CD4-positive, alpha-beta T cell (primary cell): Measurements from ENCODE around the gene BCAT1. TPM values are rescaled to one million over a fixed set of nuclear protein-coding genes. Genes with fewer than 3 reads are reported as not detected.

Source experiments
- ATAC-seq: fragments of 200-7000 bp; cut with Tn5 transposase; one replicate; pipeline ENCODE4 v1.10.0; 2022; ENCODE audit warnings: mild to moderate bottlenecking; ENCODE audit not compliant: poor library complexity
- CTCF ChIA-PET: fragments of 350-600 bp; sonication (Branson Sonifier 250); formaldehyde crosslinking; loops from one replicate; lab custom pipeline; 2021; ENCODE audit warnings: antibody characterized with exemption, inconsistent platforms; lab: Charles Lee
- POLR2A ChIA-PET: fragments of 350-600 bp; sonication (Branson Sonifier 250); formaldehyde crosslinking; loops from one replicate; lab custom pipeline; 2021; ENCODE audit warnings: antibody characterized with exemption, inconsistent platforms; lab: Charles Lee
- DNase-seq, 14 experiments: peaks; one replicate each; pipeline ENCODE4 v3.0.0-alpha.2; 2013 to 2020; ENCODE audit warnings: mixed read lengths in 2 of 14
- H3K27ac ChIP-seq, 2 donors: one replicate each; pipeline versions ENCODE4 v1.5.1 to v1.7.0; 2013; ENCODE audit warnings: low read length in 2 of 2, low read depth in 1 of 2, mild to moderate bottlenecking in 1 of 2
- H3K27me3 ChIP-seq, 2 experiments: 1 replicate in 1 of 2; 2 replicates in 1 of 2; pipeline versions ENCODE4 v1.6.1 to v1.7.0; 2013; ENCODE audit warnings: low read length in 2 of 2, control low read depth in 1 of 2, mild to moderate bottlenecking in 1 of 2, moderate library complexity in 1 of 2; ENCODE audit not compliant: insufficient read depth in 2 of 2, control insufficient read depth in 1 of 2
- H3K36me3 ChIP-seq: one replicate; pipeline ENCODE4 v1.6.1; 2013; ENCODE audit warnings: low read length, control low read depth; ENCODE audit not compliant: insufficient read depth
- H3K4me1 ChIP-seq: one replicate; pipeline ENCODE4 v1.6.1; 2013; ENCODE audit warnings: low read length, control low read depth; ENCODE audit not compliant: insufficient read depth
- H3K4me3 ChIP-seq: one replicate; pipeline ENCODE4 v1.5.1; 2013; ENCODE audit warnings: mild to moderate bottlenecking, low read length, moderate library complexity
- H3K9me3 ChIP-seq, 2 experiments: 1 replicate in 1 of 2; 2 replicates in 1 of 2; pipeline versions ENCODE4 v1.6.1 to v1.7.0; 2013; ENCODE audit warnings: low read length in 2 of 2, mild to moderate bottlenecking in 2 of 2, control low read depth in 1 of 2, moderate library complexity in 1 of 2; ENCODE audit not compliant: control insufficient read depth in 1 of 2, insufficient read depth in 1 of 2
- H3K27ac Mint-ChIP-seq: one replicate; pipeline ENCODE4 v1.8.0; 2020; ENCODE audit warnings: mixed read lengths
- H3K27me3 Mint-ChIP-seq: one replicate; pipeline ENCODE4 v1.8.0; 2021; ENCODE audit warnings: mixed read lengths
- H3K36me3 Mint-ChIP-seq: one replicate; pipeline ENCODE4 v1.8.0; 2021; ENCODE audit warnings: low read depth, mixed read lengths
- H3K4me1 Mint-ChIP-seq: one replicate; pipeline ENCODE4 v1.8.0; 2021; ENCODE audit warnings: low read depth, mixed read lengths
- H3K4me3 Mint-ChIP-seq: one replicate; pipeline ENCODE4 v1.8.0; 2020; ENCODE audit warnings: mild to moderate bottlenecking, mixed read lengths
- H3K9me3 Mint-ChIP-seq: one replicate; pipeline ENCODE4 v1.8.0; 2020; ENCODE audit warnings: mixed read lengths
- CTCF ChIP-seq: fragments of 200-600 bp; IDR thresholded peaks from one replicate; pipeline ENCODE4 v1.8.0; 2022; ENCODE audit warnings: antibody characterized with exemption, mild to moderate bottlenecking
- intact Hi-C, 2 experiments: fragments of 100-400 bp; cut with DNase I in 1 of 2; cut with micrococcal nuclease in 1 of 2; formaldehyde crosslinking; loops; one replicate each; pipeline versions ENCODE4 v1.15.1 to v1.9.0; 2023 to 2025; cut with DNase I, micrococcal nuclease
- total RNA-seq, 174 experiments: library from RNA in 2 of 174; stranded (reverse) in 2 of 174; gene quantifications; one replicate each; pipeline ENCODE4 v1.2.3 and lab custom pipeline; 2021 to 2026

Gene BCAT1
- total RNA-seq, 2 experiments from 2014 or later: 0.34 to 0.91 TPM

GRCh38 chr12:24881724-24882371 is 67.1 kb downstream of the BCAT1 start:
- ChIA-PET POLR2A (no interaction called here), CTCF (no interaction called here)
- Histone ChIP-seq H3K27ac (no peak overlapping the region), H3K4me3 (no peak overlapping the region), H3K27me3 (no peaks in the 10 kb centered on the region), H3K36me3 (no peaks in the 10 kb centered on the region), H3K9me3 (no peaks in the 10 kb centered on the region), H3K4me1 (no peaks in the 10 kb centered on the region)
- H3K36me3 Mint-ChIP-seq: no peaks in the 10 kb centered on the region
- H3K4me1 Mint-ChIP-seq: no peaks in the 10 kb centered on the region
- H3K27me3 Mint-ChIP-seq: no peaks in the 10 kb centered on the region
- H3K9me3 Mint-ChIP-seq: no peaks in the 10 kb centered on the region
- intact Hi-C loops: no loop called here
- no peak overlapping the region for H3K27ac Mint-ChIP-seq
- no peak overlapping the region for H3K4me3 Mint-ChIP-seq
- ATAC-seq (no peak), DNase-seq (no peak)
- no peak for TF ChIP-seq CTCF

GRCh38 chr12:24881227-24881626 is 67.7 kb downstream of the BCAT1 start:
- DNase-seq (no peak), ATAC-seq (no peak)
- no peak for TF ChIP-seq CTCF
- CTCF ChIA-PET: no interaction called here
- no peaks in the 10 kb centered on the region for H3K36me3 Mint-ChIP-seq
- H3K36me3 ChIP-seq: no peaks in the 10 kb centered on the region
- intact Hi-C loops: no loop called here
- no peak overlapping the region for H3K27ac ChIP-seq
- H3K27me3 Mint-ChIP-seq: no peaks in the 10 kb centered on the region
- no peaks in the 10 kb centered on the region for H3K4me1 ChIP-seq
- H3K27ac Mint-ChIP-seq: no peak overlapping the region
- no peaks in the 10 kb centered on the region for H3K4me1 Mint-ChIP-seq
- no peak overlapping the region for H3K4me3 Mint-ChIP-seq
- POLR2A ChIA-PET: no interaction called here
- H3K9me3 Mint-ChIP-seq: no peaks in the 10 kb centered on the region
- no peaks in the 10 kb centered on the region for H3K27me3 ChIP-seq
- no peaks in the 10 kb centered on the region for H3K9me3 ChIP-seq
- no peak overlapping the region for H3K4me3 ChIP-seq

GRCh38 chr12:24880732-24881131 is 68.2 kb downstream of the BCAT1 start:
- no peak overlapping the region for H3K4me3 ChIP-seq
- Mint-ChIP-seq H3K4me3 (no peak overlapping the region), H3K27me3 (no peaks in the 10 kb centered on the region), H3K36me3 (no peaks in the 10 kb centered on the region), H3K9me3 (no peaks in the 10 kb centered on the region), H3K4me1 (no peaks in the 10 kb centered on the region), H3K27ac (no peak overlapping the region)
- TF ChIP-seq CTCF: no peak
- intact Hi-C loops: no loop called here
- no peaks in the 10 kb centered on the region for H3K27me3 ChIP-seq
- DNase-seq (no peak), ATAC-seq (no peak)
- no peaks in the 10 kb centered on the region for H3K9me3 ChIP-seq
- no peaks in the 10 kb centered on the region for H3K36me3 ChIP-seq
- POLR2A ChIA-PET: no interaction called here
- CTCF ChIA-PET: no interaction called here
- no peak overlapping the region for H3K27ac ChIP-seq
- no peaks in the 10 kb centered on the region for H3K4me1 ChIP-seq
